Measurements from ENCODE around the gene BCL2A1. TPM values are rescaled to one million over a fixed set of nuclear protein-coding genes. Genes with fewer than 3 reads are reported as not detected.
"Not testable (repeated sequence)": the region's sequence is repeated elsewhere in the genome, so short reads cannot be mapped to it uniquely, and the experiment has no call there.

Gene BCL2A1
- total and polyA plus RNA-seq, 10 donors: 34.4 to 180 (median 54.2) TPM

GRCh38 chr15:79938143-79938542 is 32.9 kb downstream of the BCL2A1 start:
- no peak for DNase-seq
- intact Hi-C loops (cut with DNase I; ENCODE audit: low total_unique reads): no loop called here
- 38 to 93% (median 73%) methylated on average over 1 of the region's 1 CpG for WGBS, 5 donors
- Histone ChIP-seq H3K4me1 (no peaks in the 10 kb centered on the region), H3K4me3 (no peak overlapping the region), H3K27me3 (replicated peaks in 1 of 7) (no peaks in the 10 kb centered on the region), H3K9me3 (no peaks in the 10 kb centered on the region), H3K27ac (no peak overlapping the region), H3K36me3 (no peaks in the 10 kb centered on the region)
- no peak for TF ChIP-seq POLR2A (IDR thresholded peaks at IDR 0.05)
- TF ChIP-seq POLR2AphosphoS5 (IDR thresholded peaks at IDR 0.05): no peak
- no peak for TF ChIP-seq CTCF (IDR thresholded peaks at IDR 0.05 in 8 of 11, conservative IDR thresholded peaks at IDR 0.05 in 3 of 11)

- H3K4me1 ChIP-seq; H3K36me3 ChIP-seq; H3K27me3 ChIP-seq (replicated peaks in 1 of 7); intact Hi-C loops (cut with DNase I; ENCODE audit: low total_unique reads); H3K4me3 ChIP-seq; H3K27ac ChIP-seq; H3K9me3 ChIP-seq; DNase-seq: not testable (repeated sequence)
- 72 to 88% (median 81%) methylated on average over 7 of the region's 7 CpGs for WGBS, 5 donors
Observed at GRCh38 chr15:79935556-79936201, 35.3 kb downstream of the BCL2A1 start.

- no peak for TF ChIP-seq POLR2A (IDR thresholded peaks at IDR 0.05)
- no peak for TF ChIP-seq POLR2AphosphoS5 (IDR thresholded peaks at IDR 0.05)
- no peak for TF ChIP-seq CTCF (IDR thresholded peaks at IDR 0.05 in 8 of 11, conservative IDR thresholded peaks at IDR 0.05 in 3 of 11)
- H3K36me3 ChIP-seq: no peaks in the 10 kb centered on the region
- WGBS, 5 donors: 62 to 73% (median 63%) methylated on average over 3 of the region's 3 CpGs
- intact Hi-C loops (cut with DNase I; ENCODE audit: low total_unique reads): no loop called here
- H3K27ac ChIP-seq: no peak overlapping the region
- no peaks in the 10 kb centered on the region for H3K4me1 ChIP-seq
- H3K9me3 ChIP-seq: no peaks in the 10 kb centered on the region
- H3K27me3 ChIP-seq (replicated peaks in 1 of 7): no peaks in the 10 kb centered on the region
- no peak overlapping the region for H3K4me3 ChIP-seq
- no peak for DNase-seq
Observed at GRCh38 chr15:79933231-79933630, 37.8 kb downstream of the BCL2A1 start.

GRCh38 chr15:79932447-79932846 is 38.5 kb downstream of the BCL2A1 start:
- Histone ChIP-seq H3K27ac (no peak overlapping the region), H3K36me3 (no peaks in the 10 kb centered on the region), H3K27me3 (replicated peaks in 1 of 7) (no peaks in the 10 kb centered on the region), H3K9me3 (no peaks in the 10 kb centered on the region), H3K4me3 (no peak overlapping the region), H3K4me1 (no peaks in the 10 kb centered on the region)
- 63 to 93% (median 80%) methylated on average over 5 of the region's 5 CpGs for WGBS, 5 donors
- intact Hi-C loops (cut with DNase I; ENCODE audit: low total_unique reads): no loop called here
- no peak for DNase-seq
- TF ChIP-seq POLR2A (IDR thresholded peaks at IDR 0.05) (no peak), CTCF (IDR thresholded peaks at IDR 0.05 in 8 of 11, conservative IDR thresholded peaks at IDR 0.05 in 3 of 11) (no peak), POLR2AphosphoS5 (IDR thresholded peaks at IDR 0.05) (no peak)

- intact Hi-C loops (cut with DNase I; ENCODE audit: low total_unique reads): no loop called here
- H3K36me3 ChIP-seq: no peaks in the 10 kb centered on the region
- H3K27me3 ChIP-seq (replicated peaks in 1 of 7): no peaks in the 10 kb centered on the region
- TF ChIP-seq POLR2A (IDR thresholded peaks at IDR 0.05): no peak
- no peak for TF ChIP-seq POLR2AphosphoS5 (IDR thresholded peaks at IDR 0.05)
- TF ChIP-seq CTCF (IDR thresholded peaks at IDR 0.05 in 8 of 11, conservative IDR thresholded peaks at IDR 0.05 in 3 of 11): no peak
- no peak for DNase-seq
- no peaks in the 10 kb centered on the region for H3K4me1 ChIP-seq
- no peaks in the 10 kb centered on the region for H3K9me3 ChIP-seq
- H3K4me3 ChIP-seq: no peak overlapping the region
- WGBS, 5 donors: 83 to 86% (median 85%) methylated on average over 5 of the region's 5 CpGs
- H3K27ac ChIP-seq: no peak overlapping the region
Observed at GRCh38 chr15:79930516-79930915, 40.5 kb downstream of the BCL2A1 start.
